Activated naive CD4-positive, alpha-beta T cell treated with Interleukin-2 at 50 U/mL for 16 hours (primary cell): ENCODE data around the gene HSD3B7.
"Not testable (repeated sequence)": the region's sequence is repeated elsewhere in the genome, so short reads cannot be mapped to it uniquely, and the experiment has no call there.

Source experiments
- DNase-seq: peaks from one replicate; pipeline ENCODE4 v3.0.0-alpha.2; 2020

HSD3B7 gene

DNA sequence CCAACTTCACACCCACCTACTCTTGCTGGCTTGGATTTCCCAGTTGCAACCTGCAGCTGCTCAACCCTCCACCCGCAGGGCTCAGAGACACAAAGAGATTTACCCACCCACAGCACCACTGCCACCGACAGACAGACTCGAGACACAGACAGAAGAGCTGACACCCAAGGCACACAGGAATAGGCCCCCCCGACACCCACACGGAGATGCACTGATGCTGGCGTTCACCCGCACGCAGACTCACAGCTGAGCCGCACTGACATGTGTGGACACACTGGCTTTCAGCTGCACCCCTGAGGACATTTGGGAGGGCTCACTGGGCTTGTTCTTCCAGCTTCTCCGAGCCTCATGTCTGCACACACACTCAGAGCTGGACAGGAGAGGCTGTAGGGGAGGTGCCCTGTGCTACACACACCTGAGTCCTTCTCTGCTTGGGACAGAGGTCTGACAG, 17.3 kb downstream of the HSD3B7 start:
- DNase-seq = no peak

DNA sequence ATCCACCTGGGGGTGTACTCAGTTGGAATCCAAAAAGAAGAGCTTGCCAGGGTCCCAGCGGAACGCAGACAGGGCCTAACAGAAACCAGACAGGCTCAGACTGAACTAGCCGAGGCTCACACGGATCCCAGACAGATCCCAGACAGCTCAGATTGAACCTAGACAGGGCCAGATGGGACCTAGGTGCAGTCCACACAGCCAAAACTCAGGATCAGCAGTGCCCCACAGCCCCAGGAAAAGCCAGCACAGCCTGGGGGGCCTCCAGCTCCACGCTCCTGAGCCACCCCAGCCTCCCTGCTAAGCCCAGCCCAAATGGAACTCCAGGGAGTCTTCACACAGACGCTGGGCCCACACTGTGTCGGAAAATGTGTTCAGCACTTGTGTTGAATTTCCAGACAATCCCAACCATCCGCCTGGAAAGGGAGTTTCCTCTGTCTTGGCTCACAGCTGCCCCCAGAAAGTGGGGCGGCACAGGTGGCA, 17.9 kb downstream of the HSD3B7 start:
- no peak for DNase-seq

DNA sequence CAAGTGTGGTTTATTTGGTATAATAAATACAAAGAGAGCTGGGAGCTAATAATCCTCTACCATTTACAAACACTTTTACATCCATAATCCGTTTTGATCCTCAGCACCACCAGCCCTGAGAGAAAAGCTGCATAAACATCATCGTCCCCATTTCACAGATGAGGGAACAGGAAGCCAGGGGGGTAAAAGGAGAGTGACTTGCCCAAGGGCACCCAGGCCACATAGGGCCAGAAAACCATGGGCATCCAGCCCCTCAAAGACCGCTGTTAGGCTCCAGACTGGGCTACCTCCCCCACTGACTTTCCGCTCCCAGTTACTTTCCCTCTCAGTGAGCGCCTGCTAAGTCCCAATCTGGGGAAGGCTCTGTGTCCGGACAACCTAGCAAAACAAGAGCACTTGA, 18.7 kb downstream of the HSD3B7 start:
- no peak for DNase-seq

DNA sequence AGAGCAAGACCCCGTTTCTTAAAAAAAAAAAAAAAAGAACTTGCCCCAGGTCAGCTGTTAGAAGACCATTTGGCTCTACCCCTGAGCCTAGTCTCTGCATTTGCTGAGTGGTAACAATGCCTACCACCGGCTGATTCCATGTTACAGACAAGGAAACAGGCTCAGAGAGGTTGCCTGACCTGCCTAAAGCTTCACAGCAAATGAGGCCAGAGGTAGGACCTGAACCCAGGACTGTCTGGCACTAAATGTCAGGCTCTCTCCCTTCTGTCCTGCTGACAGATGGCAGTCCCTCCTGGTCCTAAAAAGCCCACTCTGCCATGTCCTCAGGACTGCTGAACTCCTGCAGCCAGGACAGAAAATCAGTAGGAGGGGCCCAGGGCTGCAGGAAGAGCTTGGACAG, 19.7 kb downstream of the HSD3B7 start:
- DNase-seq = no peak

DNA sequence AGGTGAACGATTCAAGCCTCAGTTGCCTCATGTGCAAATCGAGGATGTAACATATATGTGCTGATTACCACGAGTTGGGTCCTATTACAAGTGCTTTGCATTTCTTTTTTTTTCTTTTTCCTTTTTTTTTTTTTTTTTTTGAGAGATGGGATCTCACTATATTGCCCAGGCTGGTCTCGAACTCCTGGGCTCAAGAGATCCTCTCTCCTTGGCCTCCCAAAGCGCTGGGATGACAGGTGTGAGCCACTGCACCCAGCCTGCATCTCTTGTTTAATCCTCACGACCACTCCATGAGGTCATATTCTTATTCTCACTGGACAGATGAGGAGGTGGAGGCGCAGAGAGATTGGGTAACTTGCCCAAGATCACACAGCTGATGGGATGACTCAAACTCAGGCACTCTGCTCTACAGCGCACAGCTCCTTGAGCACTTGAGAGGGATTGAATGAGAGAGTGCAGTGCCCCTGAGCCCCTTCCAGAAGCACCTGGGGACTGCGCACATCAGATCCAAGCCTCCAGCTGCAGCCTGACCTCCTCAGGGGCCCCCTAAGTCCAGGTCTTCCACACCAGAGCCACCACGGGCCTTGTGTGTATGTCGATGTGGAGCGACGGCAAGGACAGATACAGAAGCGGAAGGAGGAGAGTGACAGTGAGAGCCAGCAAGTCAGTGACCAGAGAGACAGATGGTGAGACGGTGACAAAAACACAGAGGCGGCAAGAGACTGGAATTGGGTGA, 20.5 kb downstream of the HSD3B7 start:
- no peak for DNase-seq

DNA sequence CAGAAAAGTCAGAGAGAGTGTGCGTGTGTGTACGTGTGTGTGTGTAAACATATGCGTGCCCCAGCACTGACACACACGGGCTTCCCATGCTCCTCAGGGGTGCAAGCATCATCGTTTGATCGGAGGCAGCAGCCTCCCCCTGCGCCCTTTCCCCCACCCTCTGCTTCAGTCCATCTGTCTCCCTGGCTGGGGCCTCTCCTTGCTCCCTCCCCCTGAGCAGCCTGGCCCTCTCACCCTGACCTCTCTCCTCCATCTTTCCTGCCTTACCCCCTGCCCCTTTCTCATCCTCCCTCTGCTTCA, 21.0 kb downstream of the HSD3B7 start:
- no peak for DNase-seq

DNA sequence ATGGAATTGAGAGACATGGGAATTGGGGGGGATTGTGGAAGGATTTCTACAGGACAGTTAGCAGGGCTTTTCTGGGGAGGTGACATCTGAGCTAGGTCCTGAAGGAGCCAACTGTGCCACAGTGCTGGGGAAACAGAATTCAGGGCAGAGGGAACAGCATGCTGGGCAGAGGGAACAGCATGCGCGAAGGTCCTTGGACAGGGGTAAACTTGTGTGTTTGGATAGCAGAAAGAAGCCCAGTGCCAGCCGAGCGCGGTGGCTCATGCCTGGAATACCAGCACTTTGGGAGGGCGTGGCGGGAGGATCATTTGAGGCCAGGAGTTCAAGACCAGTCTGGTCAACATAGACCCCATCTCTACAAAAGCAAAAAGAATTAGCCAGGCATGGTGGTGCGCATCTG, 21.6 kb downstream of the HSD3B7 start:
- DNase-seq = no peak

DNA sequence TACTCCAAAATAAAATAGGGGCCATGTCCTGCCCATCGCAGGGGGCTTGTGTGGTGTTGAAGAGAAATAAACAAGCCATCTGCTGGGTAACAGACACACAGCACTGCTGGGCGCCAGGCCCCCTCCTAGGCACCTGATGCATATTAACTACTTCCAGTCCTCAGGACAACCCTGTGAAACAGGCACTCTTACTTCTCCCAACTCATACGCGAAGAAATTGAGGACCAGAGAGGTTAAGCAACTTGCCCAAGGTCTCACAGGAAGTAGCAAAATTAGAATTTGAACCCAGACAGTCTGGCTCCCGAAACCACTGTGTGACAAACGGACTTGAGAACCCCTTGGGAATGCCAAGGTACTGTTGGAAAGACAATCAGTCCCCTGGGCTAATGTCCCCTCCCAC, 22.7 kb downstream of the HSD3B7 start:
- no peak for DNase-seq

DNA sequence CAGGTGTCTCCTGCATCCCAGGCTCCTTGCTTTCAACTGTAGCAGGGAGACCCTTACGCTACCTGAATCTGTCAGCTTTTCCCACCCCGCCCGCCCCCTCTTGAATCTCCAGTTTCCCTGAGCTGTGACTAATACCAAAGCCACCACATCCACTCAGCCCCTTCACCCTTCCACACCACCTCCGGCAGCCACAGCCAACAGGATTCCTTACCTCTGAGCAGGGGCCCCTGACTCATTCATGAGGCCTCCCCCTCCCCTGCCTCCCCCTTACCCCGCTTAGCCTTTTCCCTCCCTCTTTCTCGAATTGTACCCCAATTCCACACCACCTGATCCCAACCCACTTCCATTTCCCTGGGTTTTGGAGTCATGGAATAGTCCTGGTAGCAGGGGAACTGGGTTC, 23.1 kb downstream of the HSD3B7 start:
- DNase-seq = no peak

DNA sequence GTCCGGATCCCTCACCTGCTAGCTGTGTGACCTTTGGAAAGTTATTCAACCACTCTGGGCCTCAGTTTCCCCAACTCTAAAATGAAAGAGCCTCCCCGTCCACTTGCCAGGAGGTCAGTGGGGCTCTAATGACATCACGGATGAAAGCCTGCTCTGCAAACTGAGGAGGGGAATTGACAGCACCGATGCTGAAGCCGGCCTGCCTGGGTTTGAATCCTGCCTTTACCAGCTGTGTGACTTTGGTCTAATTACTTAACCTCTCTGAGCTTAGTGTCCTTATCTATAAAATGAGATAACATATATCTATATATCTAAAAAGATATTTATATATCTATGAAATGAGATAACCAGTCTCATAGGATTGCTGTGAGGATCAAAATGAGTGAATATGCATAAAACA, 23.5 kb downstream of the HSD3B7 start:
- no peak for DNase-seq

DNA sequence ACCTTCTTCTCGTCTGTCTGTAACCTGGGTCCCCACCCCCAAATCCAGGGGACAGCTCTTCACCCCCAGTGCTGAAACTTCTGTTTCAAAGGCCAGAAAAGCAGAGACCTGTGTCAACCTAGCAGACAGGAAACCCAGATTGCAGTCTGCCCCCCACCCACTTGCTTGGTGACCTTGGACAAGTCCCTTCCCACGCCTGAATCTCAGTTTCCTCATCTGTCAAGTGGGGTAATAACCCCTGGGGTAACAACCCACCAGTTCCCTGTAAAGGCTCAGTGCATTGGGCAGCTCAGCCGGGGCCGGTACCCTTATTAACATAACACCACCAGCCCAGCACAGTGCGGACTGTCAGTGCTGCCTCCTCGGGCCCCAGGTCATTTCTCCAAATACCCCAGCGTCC, 24.1 kb downstream of the HSD3B7 start:
- no peak for DNase-seq

DNA sequence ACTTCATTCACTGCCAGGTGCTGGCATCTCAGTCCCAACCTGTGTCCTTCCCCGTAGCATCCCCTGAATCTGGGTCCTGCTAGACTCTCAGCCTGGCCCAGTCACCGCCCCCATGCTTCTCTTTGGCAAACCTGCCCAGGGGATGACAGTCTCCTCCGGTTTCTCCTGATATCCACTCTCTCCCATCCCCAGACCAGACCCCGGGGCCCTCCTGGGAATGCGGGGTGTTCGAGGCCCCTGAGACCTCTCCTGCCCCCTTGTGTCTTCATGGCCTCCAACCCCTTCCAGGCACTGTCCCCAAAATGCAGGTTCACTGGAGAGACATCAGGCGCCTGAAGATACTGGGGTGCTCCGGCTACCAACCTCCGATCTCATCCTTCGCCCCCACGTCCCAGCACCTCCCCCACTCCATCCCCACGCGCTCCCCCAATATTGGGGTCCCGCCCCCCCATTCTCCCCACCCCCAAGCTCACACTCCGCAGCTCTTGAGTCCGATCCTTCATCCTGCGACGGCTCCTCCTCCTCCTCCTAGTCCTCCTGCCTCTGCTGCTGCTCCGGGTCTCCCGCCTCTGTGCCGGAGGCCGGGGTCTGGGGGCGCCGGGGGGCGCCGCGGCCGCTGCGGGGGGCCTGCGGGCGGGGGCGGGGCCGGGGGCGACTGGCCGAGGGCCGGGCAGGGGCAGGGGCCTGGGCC, 25.0 kb downstream of the HSD3B7 start:
- no peak for DNase-seq

DNA sequence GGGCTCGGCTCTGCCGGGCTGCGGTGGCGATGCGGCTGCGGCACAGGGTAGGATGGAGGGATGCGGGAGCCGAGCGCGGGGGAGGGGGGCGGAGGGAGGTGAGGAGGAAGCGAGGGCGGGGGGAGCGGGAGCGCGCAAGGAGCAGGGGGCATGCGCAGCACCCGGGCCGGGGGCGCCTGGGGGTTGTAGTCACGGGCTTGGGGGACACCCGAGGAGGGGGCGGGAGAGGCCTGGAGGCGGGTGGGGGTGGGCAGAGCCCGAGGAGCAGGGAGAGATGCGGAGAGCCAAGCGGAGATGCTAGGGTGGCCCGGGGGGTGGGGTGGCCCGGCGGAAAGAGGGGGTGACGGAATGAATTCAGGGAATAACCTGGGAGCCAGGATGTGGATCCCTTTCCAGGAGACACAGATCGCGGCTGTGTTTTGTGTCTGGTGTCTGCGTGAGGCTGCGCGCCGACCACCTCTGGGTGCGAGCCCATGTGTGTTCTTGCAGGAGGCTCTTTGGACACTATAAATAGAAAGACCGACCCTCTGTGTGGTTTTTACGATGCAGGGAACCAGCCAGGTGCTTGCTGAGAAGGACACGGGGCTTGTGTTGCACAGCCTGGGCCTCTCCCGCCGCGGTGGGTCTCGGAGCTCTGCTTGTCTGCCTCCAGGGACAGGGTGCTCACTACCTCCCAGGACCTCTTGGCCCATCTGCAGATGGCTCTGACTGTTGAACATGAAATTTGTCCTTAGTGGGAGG, 25.7 kb downstream of the HSD3B7 start, which contains the start of gene STX1B:
TSS of gene STX1B (minus strand) at position 54 of the 741 bp plus-strand sequence. CDS start 242 bp downstream, outside the sequence.
- peak; percentile 42 for DNase-seq

DNA sequence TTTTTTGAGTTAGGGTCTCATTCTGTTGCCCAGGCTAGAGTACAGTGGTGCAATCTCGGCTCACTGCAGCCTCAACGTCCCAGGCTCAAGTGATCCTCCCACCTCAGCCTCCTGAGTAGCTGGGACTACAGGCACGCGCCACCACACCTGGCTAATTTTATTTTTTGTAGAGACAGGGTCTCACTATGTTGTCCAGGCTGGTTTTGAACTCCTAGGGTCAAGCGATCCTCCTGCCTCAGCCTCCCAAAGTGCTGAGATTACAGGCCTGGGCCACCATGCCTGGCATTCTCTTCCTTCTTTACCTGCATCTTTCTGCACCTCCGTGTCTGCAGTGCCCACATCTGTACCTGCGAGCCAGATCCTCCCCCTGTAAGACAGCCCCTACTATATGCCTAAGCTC, 26.8 kb downstream of the HSD3B7 start:
- DNase-seq = not testable (repeated sequence)

DNA sequence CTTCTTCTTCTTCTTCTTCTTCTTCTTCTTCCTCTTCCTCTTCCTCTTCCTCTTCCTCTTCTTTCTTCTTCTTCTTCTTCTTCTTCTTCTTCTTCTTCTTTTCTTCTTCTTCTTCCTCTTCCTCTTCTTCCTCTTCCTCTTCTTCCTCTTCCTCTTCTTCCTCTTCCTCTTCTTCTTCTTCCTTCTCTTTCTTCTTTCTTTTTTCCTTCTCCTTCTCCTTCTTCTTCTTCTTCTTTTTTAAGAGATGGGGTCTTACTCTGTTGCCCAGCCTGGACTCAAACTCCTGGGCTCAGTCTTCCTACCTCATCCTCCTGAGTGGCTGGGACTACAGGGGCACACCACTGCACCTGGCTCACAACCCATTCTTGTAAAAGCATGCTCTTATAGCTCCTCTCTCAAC, 28.3 kb downstream of the HSD3B7 start:
- not testable (repeated sequence) for DNase-seq

DNA sequence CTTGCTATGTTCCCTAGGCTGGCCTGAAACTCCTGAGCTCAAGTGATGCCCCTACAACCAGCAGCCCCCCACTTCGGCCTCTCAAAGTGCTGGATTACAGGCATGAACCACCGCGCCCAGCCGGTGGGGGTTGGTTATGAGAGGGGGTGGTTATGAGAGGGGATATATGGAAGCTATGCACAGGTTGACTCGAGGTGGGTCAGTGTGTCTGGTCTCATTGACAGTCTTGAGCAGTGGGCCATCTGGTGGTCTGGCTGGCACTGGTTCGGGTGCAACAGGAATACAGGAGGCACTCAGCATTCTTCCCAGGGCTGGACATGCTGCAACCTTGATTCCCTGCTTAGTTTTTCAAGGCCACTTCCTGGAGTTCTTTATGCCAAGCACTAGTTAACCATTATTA, 31.0 kb downstream of the HSD3B7 start:
- no peak for DNase-seq

DNA sequence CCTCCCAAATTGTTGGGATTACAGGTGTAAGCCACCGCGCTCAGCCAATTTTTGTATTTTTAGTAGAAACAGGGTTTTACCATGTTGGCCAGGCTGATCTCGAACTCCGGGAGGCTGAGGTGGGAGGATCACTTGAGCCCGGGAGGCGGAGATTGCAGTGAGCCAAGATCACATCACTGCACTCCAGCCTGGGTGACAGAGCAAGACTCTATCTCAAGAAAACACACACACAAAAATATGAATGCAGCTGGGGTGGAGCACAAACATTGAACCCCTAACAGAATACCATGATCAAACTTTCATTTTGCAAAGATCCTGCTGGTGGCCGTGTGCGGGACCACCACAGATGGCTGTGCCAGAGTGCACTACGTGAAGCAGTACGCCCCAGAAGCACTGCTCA, 32.7 kb downstream of the HSD3B7 start:
- not testable (repeated sequence) for DNase-seq

DNA sequence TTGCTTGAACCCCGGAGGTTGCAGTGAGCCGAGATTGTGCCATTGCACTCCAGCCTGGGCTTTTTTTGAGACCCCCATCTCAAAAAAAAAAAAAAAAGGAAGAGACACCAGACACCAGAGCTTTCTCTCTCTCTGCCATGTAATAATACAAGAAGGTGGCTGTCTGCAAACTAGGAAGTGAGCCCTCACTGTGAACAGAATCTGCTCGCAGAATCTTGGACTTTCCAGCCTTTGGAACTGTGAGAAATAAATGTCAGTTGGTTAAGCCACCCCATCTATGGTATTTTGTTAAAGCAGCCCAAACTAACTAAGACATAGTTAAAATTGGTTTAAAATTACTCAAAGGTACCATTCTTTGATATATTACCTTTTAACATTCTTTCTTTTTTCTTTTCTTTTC, 35.5 kb downstream of the HSD3B7 start:
- no peak for DNase-seq

DNA sequence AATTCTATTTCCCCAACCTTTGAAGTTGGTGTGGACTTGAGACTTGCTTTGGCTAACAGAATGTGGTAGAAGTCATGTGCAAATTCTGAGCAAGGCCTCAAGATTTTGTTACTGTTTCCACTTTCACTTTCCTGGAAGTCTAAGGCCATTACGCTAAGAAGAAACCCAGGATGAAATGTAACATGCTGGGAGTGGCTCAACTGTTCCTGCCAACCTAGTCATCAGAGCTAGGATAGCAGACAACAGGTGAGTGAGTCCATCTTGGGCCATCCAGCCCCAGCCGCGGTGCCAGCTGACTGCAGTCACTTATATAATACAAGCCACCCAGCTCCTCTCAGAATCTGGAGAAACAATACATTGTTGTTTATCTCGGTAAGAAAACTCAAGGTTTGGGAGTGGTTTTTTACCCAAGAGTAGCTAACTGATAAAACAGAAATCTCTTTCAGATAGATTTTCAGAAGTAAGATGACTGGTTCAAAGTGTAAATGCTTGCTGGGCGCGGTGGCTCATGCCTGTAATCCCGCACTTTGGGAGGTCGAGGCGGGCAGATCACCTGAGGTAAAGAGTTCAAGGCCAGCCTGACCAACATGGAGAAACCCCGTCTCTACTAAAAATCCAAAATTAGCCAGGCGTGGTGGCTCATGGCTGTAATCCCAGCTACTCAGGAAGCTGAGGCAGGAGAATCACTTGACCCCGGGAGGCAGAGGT, 37.7 kb downstream of the HSD3B7 start:
- no peak for DNase-seq

DNA sequence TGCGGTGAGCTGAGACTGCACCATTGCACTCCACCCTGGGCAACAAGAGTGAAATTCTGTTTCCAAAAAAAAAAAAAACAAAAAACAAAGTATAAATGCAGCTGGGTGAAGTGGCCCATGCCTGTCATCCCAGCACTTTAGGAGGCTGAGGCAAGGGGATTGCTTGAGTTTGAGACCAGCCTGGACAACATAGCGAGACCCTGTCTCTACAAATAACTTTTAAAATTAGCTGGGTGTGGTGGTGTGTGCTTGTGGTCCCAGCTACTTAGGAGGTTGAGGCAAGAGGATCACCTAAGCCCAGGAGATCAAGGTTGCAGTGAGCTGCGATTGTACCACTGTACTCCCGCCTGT, 38.2 kb downstream of the HSD3B7 start:
- no peak for DNase-seq

DNA sequence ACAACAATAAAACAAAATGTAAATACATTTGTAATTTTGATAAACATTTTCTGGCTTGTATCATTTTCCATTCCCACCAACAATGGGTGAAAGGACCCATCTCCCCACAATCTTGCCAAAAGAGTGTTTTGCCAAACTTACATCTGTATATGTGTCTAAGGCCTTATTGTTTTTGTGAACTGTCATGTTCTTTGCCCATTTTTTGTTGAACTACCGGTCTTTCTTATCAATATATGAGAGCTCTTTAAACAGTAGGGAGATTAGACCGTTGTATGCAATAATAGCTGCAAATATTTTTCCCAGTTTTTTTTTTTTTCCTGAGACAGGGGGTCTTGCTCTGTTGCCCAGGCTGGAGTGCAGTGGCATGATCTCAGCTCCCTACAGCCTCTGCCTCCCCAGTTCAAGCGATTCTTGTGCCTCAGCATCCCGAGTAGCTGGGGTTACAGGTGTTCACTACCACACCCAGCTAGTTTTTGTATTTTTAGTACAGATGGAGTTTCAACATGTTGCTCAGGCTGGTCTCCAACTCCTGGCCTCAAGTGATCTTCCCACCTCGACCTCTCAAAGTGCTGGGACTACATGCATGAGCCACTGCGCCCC, 38.7 kb downstream of the HSD3B7 start:
- DNase-seq = no peak

DNA sequence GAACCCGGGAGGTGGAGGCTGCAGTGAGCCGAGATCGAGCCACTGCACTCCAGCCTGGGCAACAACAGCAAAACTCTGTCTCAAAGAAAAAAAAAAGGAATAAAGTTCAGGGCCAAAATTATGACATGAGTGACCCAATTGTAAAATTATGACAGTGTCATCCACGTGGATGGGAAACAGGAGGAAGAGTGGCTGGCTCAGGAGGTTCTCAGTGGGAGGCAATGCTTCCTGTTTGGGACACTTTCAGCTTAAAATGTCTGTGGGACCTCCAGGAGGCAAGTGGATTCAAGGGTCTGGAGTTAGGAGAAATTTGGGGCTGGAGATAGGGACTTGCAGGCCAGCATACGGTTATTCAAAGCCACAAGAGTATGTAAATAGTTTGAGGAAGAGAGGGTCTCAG, 40.3 kb downstream of the HSD3B7 start:
- no peak for DNase-seq

DNA sequence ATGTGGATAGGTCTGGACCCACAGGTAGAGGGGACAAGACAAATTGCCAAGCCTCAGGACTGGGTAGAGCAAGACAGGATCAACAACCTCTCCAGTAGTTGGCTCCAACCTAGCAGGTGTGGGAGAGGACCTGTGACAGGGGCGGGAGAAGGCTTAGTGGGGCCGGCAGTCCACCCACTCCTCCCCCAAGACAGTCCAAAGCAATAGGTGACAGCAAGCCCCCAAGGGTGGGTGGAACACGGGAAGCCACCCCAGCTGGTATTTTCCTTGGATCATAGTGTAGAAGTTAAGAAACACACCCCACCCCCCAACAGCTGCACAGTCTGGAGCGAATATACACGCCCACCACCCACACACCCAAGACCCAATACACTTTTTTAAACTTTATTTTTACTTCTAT, 44.3 kb downstream of the HSD3B7 start:
- DNase-seq = no peak
